ENCODE measurements around the gene GPRC5B. TPM values are rescaled to one million over a fixed set of nuclear protein-coding genes. Genes with fewer than 3 reads are reported as not detected.

Gene GPRC5B
- total and polyA plus RNA-seq, 2 donors (not counting 3 experiments of a cell fraction or from before 2014, with no cell fraction given) = 42.3 TPM

GRCh38 chr16:19837984-19838707 lies 46.5 kb downstream of the GPRC5B start:
- no peak overlapping the region for H3K4me3 ChIP-seq (replicated peaks in 1 of 3; ENCODE audit: insufficient read depth in 1 of 3, low read depth in 1 of 3, low read length in 3 of 3)
- no peaks in the 10 kb centered on the region for H4K20me1 ChIP-seq (replicated peaks; ENCODE audit: control insufficient read depth, extremely low read depth, insufficient read depth, low read length)
- no peaks in the 10 kb centered on the region for H3K27me3 ChIP-seq (ENCODE audit: control insufficient read depth in 2 of 2, insufficient read depth in 2 of 2, low read length in 2 of 2)
- FAIRE-seq (no peak), DNase-seq (ENCODE audit: low read depth, low spot score) (no peak)
- intact Hi-C loops (cut with micrococcal nuclease) (no loop called here), dilution Hi-C loops (cut with MboI; ENCODE audit: extremely low pct_ligation_motif_present, low sequenced_read_pairs) (no loop called here)
- H3K27ac ChIP-seq (ENCODE audit: insufficient read depth, low read depth, low read length) = no peak overlapping the region
- no peak overlapping the region for H3K9ac ChIP-seq (replicated peaks; ENCODE audit: extremely low read depth, insufficient read depth, low read length)
- TF ChIP-seq, protein P1, sequence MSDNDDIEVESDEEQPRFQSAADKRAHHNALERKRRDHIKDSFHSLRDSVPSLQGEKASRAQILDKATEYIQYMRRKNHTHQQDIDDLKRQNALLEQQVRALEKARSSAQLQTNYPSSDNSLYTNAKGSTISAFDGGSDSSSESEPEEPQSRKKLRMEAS (IDR thresholded peaks at IDR 0.05; ENCODE audit: insufficient read depth, insufficient read length) = no peak
- no peak for TF ChIP-seq POLR2AphosphoS5 (IDR thresholded peaks at IDR 0.05; ENCODE audit: insufficient read depth, low read depth, low read length)
- H2AFZ ChIP-seq (ENCODE audit: low read depth, low read length) = no peak overlapping the region
- ChIA-PET POLR2A (no interaction called here), CTCF (interaction anchor here (1.1 to 1.6 kb wide), 2 partner anchors 12 to 69 kb away, joined by 3 to 4 read pairs; no protein-coding TSS in a partner anchor)
- H3K9me1 ChIP-seq (replicated peaks; ENCODE audit: control insufficient read depth, extremely low read depth, insufficient read depth, low read length) = no peaks in the 10 kb centered on the region
- peaks cover 3% of the 10 kb centered on the region for H3K4me1 ChIP-seq (ENCODE audit: control insufficient read depth, extremely low read depth, insufficient read depth, low read length)
- H3K9me3 ChIP-seq (replicated peaks; ENCODE audit: control insufficient read depth, insufficient read depth, low read length) = no peaks in the 10 kb centered on the region
- H3K4me2 ChIP-seq (ENCODE audit: insufficient read depth, low read length) = no peak overlapping the region
- no peaks in the 10 kb centered on the region for H3K79me2 ChIP-seq (ENCODE audit: control insufficient read depth, insufficient read depth, low read length)
- no TSS peak for BruUV-seq (replicated peaks)
- no peaks in the 10 kb centered on the region for H3K36me3 ChIP-seq (ENCODE audit: control insufficient read depth in 2 of 2, extremely low read depth in 1 of 2, insufficient read depth in 2 of 2, low read length in 2 of 2)

DNA sequence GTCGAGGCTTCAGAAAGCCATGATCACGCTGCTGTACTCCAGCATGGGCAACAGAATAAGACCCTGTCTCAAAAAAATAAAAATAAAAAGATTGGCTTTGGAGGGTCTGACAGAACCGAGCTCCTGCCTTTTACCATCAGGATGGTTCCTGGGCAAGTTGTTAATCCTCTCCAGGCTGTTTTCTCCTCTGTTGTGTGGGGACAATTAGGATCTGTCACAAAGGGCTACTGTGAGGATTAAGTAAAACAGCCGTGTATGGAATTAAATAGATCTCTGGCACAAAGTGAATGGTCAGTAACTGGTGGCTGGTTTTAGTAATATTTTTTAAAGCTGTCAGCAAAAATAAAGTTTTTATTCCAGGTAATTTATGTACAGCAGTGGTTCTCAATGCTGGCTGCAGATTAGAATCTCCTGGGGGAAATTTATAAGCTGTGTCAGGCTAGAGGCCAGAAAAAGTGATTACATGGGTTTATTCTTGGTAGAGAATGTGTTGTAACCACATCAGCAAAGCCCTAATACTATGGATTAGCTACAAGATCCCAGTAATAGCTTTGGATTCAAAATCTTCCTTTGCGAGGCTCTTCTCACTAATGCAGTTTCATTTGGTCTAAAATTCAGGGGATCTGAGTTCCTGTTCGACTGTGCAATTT lies 47.2 kb downstream of the GPRC5B start:
- Histone ChIP-seq H3K9ac (replicated peaks; ENCODE audit: extremely low read depth, insufficient read depth, low read length) (no peak overlapping the region), H3K27ac (ENCODE audit: insufficient read depth, low read depth, low read length) (no peak overlapping the region), H3K27me3 (ENCODE audit: control insufficient read depth in 2 of 2, insufficient read depth in 2 of 2, low read length in 2 of 2) (no peaks in the 10 kb centered on the region), H3K36me3 (ENCODE audit: control insufficient read depth in 2 of 2, extremely low read depth in 1 of 2, insufficient read depth in 2 of 2, low read length in 2 of 2) (no peaks in the 10 kb centered on the region), H2AFZ (ENCODE audit: low read depth, low read length) (no peak overlapping the region), H3K4me3 (replicated peaks in 1 of 3; ENCODE audit: insufficient read depth in 1 of 3, low read depth in 1 of 3, low read length in 3 of 3) (no peak overlapping the region), H4K20me1 (replicated peaks; ENCODE audit: control insufficient read depth, extremely low read depth, insufficient read depth, low read length) (no peaks in the 10 kb centered on the region), H3K9me3 (replicated peaks; ENCODE audit: control insufficient read depth, insufficient read depth, low read length) (no peaks in the 10 kb centered on the region), H3K79me2 (ENCODE audit: control insufficient read depth, insufficient read depth, low read length) (no peaks in the 10 kb centered on the region), H3K4me2 (ENCODE audit: insufficient read depth, low read length) (no peak overlapping the region), H3K9me1 (replicated peaks; ENCODE audit: control insufficient read depth, extremely low read depth, insufficient read depth, low read length) (no peaks in the 10 kb centered on the region), H3K4me1 (ENCODE audit: control insufficient read depth, extremely low read depth, insufficient read depth, low read length) (no peaks in the 10 kb centered on the region)
- TF ChIP-seq, protein P2, sequence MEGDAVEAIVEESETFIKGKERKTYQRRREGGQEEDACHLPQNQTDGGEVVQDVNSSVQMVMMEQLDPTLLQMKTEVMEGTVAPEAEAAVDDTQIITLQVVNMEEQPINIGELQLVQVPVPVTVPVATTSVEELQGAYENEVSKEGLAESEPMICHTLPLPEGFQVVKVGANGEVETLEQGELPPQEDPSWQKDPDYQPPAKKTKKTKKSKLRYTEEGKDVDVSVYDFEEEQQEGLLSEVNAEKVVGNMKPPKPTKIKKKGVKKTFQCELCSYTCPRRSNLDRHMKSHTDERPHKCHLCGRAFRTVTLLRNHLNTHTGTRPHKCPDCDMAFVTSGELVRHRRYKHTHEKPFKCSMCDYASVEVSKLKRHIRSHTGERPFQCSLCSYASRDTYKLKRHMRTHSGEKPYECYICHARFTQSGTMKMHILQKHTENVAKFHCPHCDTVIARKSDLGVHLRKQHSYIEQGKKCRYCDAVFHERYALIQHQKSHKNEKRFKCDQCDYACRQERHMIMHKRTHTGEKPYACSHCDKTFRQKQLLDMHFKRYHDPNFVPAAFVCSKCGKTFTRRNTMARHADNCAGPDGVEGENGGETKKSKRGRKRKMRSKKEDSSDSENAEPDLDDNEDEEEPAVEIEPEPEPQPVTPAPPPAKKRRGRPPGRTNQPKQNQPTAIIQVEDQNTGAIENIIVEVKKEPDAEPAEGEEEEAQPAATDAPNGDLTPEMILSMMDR (IDR thresholded peaks at IDR 0.05; ENCODE audit: extremely low read depth in 1 of 2, insufficient read depth in 1 of 2, low read depth in 1 of 2, low read length in 2 of 2) = no peak
- no peak for TF ChIP-seq JUN (IDR thresholded peaks at IDR 0.05; ENCODE audit: borderline replicate concordance, insufficient read depth, insufficient read length, low read depth)
- TF ChIP-seq POLR2AphosphoS5 (IDR thresholded peaks at IDR 0.05; ENCODE audit: insufficient read depth, low read depth, low read length) = no peak
- TF ChIP-seq MYC (IDR thresholded peaks at IDR 0.05; ENCODE audit: low read depth, low read length) = no peak
- no peak for TF ChIP-seq GATA2 (IDR thresholded peaks at IDR 0.05; ENCODE audit: insufficient read depth, insufficient read length, low read depth, low read length)
- TF ChIP-seq FOS (IDR thresholded peaks at IDR 0.05; ENCODE audit: borderline replicate concordance, insufficient read depth, low read length) = no peak
- TF ChIP-seq, protein P1 (IDR thresholded peaks at IDR 0.05; ENCODE audit: insufficient read depth, insufficient read length) = no peak
- TF ChIP-seq POLR2A (IDR thresholded peaks at IDR 0.05; ENCODE audit: low read depth, low read length) = no peak
- ChIA-PET POLR2A (no interaction called here), CTCF (interaction anchor here (1.6 kb wide), 1 partner anchor 70 kb away, joined by 4 read pairs; no protein-coding TSS in a partner anchor)
- intact Hi-C loops (cut with micrococcal nuclease) (no loop called here), dilution Hi-C loops (cut with MboI; ENCODE audit: extremely low pct_ligation_motif_present, low sequenced_read_pairs) (no loop called here)
- DNase-seq (ENCODE audit: low read depth, low spot score) = no peak
- no TSS peak for BruUV-seq (replicated peaks)
- no peak for FAIRE-seq

Measured in endothelial cell of umbilical vein (primary cell).